ENCODE measurements around the gene GDA.

DNA sequence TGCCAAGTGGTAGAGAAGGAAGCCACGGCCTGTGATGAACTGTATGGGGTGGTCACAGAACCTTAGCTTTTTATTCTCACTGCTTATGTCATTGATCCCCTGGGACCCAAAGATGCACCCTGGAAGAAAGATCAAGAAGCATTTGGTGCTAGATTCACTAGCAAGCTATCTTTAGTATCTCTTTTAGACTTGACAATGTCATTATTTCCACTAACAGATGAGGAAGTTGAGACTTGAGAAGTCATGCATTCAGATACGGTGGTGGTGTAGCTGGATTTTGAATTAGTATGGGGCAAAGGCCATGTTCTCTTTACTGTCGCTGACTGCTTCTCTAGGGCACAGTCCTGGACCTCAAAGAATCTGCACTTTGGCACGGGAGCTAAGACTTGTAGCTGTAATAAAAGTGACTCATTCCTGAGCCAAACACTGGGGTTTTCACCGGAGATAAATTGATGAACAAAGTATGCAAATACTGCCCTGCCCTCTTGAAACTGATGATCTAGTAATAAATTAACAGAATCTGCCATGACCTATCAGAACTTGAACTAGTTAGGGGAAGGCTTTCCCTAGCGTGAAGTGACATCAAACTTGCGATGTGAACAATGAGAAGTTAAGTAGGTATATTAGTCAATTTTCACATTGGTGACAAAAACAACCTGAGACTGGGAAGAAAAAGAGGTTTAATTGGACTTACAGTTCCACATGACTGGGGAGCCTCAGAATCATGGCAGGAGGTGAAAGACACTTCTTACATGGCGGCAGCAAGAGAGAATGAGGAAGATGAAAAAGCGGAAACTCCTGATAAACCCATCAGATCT is 5.4 kb downstream of the GDA start:
- TF ChIP-seq, protein P1, sequence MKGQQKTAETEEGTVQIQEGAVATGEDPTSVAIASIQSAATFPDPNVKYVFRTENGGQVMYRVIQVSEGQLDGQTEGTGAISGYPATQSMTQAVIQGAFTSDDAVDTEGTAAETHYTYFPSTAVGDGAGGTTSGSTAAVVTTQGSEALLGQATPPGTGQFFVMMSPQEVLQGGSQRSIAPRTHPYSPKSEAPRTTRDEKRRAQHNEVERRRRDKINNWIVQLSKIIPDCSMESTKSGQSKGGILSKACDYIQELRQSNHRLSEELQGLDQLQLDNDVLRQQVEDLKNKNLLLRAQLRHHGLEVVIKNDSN (IDR thresholded peaks at IDR 0.05): no peak
- TF ChIP-seq, protein P2, sequence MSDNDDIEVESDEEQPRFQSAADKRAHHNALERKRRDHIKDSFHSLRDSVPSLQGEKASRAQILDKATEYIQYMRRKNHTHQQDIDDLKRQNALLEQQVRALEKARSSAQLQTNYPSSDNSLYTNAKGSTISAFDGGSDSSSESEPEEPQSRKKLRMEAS (IDR thresholded peaks at IDR 0.05): no peak
- TF ChIP-seq, protein P3, sequence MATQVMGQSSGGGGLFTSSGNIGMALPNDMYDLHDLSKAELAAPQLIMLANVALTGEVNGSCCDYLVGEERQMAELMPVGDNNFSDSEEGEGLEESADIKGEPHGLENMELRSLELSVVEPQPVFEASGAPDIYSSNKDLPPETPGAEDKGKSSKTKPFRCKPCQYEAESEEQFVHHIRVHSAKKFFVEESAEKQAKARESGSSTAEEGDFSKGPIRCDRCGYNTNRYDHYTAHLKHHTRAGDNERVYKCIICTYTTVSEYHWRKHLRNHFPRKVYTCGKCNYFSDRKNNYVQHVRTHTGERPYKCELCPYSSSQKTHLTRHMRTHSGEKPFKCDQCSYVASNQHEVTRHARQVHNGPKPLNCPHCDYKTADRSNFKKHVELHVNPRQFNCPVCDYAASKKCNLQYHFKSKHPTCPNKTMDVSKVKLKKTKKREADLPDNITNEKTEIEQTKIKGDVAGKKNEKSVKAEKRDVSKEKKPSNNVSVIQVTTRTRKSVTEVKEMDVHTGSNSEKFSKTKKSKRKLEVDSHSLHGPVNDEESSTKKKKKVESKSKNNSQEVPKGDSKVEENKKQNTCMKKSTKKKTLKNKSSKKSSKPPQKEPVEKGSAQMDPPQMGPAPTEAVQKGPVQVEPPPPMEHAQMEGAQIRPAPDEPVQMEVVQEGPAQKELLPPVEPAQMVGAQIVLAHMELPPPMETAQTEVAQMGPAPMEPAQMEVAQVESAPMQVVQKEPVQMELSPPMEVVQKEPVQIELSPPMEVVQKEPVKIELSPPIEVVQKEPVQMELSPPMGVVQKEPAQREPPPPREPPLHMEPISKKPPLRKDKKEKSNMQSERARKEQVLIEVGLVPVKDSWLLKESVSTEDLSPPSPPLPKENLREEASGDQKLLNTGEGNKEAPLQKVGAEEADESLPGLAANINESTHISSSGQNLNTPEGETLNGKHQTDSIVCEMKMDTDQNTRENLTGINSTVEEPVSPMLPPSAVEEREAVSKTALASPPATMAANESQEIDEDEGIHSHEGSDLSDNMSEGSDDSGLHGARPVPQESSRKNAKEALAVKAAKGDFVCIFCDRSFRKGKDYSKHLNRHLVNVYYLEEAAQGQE (IDR thresholded peaks at IDR 0.05; ENCODE audit: low read depth): no peak
- TF ChIP-seq ZBTB7A (IDR thresholded peaks at IDR 0.05; ENCODE audit: low read depth) (no peak), TCF12 (IDR thresholded peaks at IDR 0.05; ENCODE audit: low read depth) (no peak), YY1 (IDR thresholded peaks at IDR 0.05; ENCODE audit: low read depth) (no peak), FOXM1 (IDR thresholded peaks at IDR 0.05; ENCODE audit: borderline replicate concordance, low read depth) (no peak), NFIC (IDR thresholded peaks at IDR 0.05) (no peak), RAD21 (IDR thresholded peaks at IDR 0.05; ENCODE audit: low read depth) (no peak), TAF1 (IDR thresholded peaks at IDR 0.05; ENCODE audit: low read depth) (no peak)
